ENCODE data around the gene HYAL3. TPM values are rescaled to one million over a fixed set of nuclear protein-coding genes. Genes with fewer than 3 reads are reported as not detected.
A peak's percentile ranks its signal among the peaks of the same experiment; 100 is the strongest.

Gene HYAL3
- total and polyA plus RNA-seq, 8 donors: 0.46 to 2.1 (median 0.77) TPM

DNA sequence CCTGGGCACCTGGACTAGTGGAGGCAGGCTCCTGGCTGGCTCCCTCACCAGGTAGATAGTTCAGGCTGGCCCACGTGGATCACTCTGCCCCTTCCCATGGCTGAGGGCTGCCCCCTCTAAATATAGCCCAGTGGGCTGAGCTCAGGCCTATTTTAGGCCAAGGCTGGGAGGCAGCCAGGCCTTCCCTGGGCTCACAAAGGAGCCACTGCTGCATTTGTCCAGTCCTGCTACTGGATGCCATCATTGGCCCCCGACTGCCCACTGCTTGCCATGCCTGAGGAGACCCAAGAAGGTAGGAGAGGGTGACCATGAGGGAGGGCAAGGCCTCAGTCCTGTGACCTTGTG lies 20.4 kb downstream of the HYAL3 start, which contains the start of gene LSMEM2:
TSS of gene LSMEM2 (plus strand) at position 208 of the 345 bp plus-strand sequence. CDS start at position 235, 27 bp downstream.
- H3K36me3 ChIP-seq: peaks cover 0 to 18% (median 5%) of the 10 kb centered on the region in 3 donors
- no peaks in the 10 kb centered on the region for H3K9me3 ChIP-seq
- no peaks in the 10 kb centered on the region for H3K27me3 ChIP-seq
- ATAC-seq (no peak), FAIRE-seq (no peak), DNase-seq (peak in 1 of 6 donors; percentile 19)
- 37 to 71% methylated on average over 2 of the region's 2 CpGs for WGBS, 2 donors
- TF ChIP-seq, protein P1, sequence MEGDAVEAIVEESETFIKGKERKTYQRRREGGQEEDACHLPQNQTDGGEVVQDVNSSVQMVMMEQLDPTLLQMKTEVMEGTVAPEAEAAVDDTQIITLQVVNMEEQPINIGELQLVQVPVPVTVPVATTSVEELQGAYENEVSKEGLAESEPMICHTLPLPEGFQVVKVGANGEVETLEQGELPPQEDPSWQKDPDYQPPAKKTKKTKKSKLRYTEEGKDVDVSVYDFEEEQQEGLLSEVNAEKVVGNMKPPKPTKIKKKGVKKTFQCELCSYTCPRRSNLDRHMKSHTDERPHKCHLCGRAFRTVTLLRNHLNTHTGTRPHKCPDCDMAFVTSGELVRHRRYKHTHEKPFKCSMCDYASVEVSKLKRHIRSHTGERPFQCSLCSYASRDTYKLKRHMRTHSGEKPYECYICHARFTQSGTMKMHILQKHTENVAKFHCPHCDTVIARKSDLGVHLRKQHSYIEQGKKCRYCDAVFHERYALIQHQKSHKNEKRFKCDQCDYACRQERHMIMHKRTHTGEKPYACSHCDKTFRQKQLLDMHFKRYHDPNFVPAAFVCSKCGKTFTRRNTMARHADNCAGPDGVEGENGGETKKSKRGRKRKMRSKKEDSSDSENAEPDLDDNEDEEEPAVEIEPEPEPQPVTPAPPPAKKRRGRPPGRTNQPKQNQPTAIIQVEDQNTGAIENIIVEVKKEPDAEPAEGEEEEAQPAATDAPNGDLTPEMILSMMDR (IDR thresholded peaks at IDR 0.05): no peak
- H3K27ac ChIP-seq: no peak within 1 kb of the TSS
- H3K4me1 ChIP-seq: no peaks in the 10 kb centered on the region
- H3K4me3 ChIP-seq: no peak within 1 kb of the TSS
- intact Hi-C loops (cut with DNase I): no loop called here

DNA sequence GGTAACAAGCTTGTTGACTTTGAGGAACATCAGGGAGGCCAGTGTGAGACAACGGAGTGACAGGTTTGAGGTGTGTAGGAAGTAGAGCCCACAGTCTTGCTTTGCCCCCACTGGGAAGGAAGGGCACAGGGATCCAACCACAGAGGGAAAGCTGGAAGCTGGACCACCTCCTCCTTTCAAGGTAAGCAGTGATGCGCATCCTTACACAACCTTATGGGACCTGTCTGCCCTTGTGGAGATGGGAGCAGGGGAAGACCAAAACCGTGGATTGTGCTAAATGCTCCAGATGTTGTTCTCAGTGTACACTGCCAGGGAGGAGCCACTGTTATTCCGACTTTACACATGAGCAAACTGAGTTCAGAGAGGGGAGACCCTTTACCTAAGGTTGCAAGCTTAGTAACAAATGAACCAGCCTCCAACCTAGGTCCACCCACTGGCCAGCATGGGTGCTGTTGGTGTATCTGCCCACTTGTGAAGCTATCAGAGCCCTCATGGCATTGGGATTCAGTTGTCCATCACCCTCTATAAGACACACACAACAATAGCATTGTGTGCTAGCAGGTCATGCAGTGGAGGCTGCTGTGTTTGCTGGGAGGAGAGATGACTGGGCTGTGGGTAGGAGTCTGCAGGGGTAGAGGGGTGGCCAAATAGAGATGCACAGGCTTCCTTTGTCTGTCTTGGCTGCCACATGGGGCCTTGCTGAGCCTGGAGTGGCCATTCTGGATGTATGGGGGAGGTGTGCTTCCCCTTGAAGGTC lies 20.9 kb downstream of the HYAL3 start:
- H3K4me1 ChIP-seq: peaks cover 0 to 4% (median 0%) of the 10 kb centered on the region in 3 donors
- 76 to 77% methylated on average over 4 of the region's 4 CpGs for WGBS, 2 donors
- TF ChIP-seq, protein P1 (IDR thresholded peaks at IDR 0.05): no peak
- DNase-seq (peak in 1 of 6 donors; percentile 7), ATAC-seq (no peak), FAIRE-seq (no peak)
- no peak overlapping the region for H3K27ac ChIP-seq
- H3K36me3 ChIP-seq: peaks cover 0 to 18% (median 5%) of the 10 kb centered on the region in 3 donors
- intact Hi-C loops (cut with DNase I): no loop called here
- no peaks in the 10 kb centered on the region for H3K9me3 ChIP-seq
- no peaks in the 10 kb centered on the region for H3K27me3 ChIP-seq
- no peak overlapping the region for H3K4me3 ChIP-seq

DNA sequence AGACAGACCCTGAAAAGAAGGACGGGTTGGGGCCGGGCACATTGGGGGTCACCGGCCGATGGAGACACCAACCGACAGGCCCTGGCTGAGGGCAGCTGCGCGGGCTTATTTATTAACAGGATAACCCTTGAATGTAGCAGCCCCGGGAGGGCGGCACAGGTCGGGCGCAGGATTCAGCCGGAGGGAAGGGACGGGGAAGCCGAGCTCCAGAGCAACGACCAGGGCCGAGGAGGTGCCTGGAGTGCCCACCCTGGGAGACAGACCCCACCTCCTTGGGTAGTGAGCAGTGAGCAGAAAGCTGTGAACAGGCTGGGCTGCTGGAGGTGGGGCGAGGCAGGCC lies 22.5 kb downstream of the HYAL3 start:
- peak in 2 of 6 donors; percentile 16 to 72 for DNase-seq
- ATAC-seq: no peak
- no peaks in the 10 kb centered on the region for H3K9me3 ChIP-seq
- no peaks in the 10 kb centered on the region for H3K27me3 ChIP-seq
- intact Hi-C loops (cut with DNase I): no loop called here
- no peak overlapping the region for H3K27ac ChIP-seq
- TF ChIP-seq, protein P1 (IDR thresholded peaks at IDR 0.05): no peak
- peaks cover 0 to 9% (median 7%) of the 10 kb centered on the region in 3 donors for H3K4me1 ChIP-seq
- WGBS, 2 donors: 88 to 90% methylated on average over 17 of the region's 17 CpGs
- no peak for FAIRE-seq
- H3K36me3 ChIP-seq: peaks cover 0 to 18% (median 5%) of the 10 kb centered on the region in 3 donors
- H3K4me3 ChIP-seq: no peak overlapping the region

DNA sequence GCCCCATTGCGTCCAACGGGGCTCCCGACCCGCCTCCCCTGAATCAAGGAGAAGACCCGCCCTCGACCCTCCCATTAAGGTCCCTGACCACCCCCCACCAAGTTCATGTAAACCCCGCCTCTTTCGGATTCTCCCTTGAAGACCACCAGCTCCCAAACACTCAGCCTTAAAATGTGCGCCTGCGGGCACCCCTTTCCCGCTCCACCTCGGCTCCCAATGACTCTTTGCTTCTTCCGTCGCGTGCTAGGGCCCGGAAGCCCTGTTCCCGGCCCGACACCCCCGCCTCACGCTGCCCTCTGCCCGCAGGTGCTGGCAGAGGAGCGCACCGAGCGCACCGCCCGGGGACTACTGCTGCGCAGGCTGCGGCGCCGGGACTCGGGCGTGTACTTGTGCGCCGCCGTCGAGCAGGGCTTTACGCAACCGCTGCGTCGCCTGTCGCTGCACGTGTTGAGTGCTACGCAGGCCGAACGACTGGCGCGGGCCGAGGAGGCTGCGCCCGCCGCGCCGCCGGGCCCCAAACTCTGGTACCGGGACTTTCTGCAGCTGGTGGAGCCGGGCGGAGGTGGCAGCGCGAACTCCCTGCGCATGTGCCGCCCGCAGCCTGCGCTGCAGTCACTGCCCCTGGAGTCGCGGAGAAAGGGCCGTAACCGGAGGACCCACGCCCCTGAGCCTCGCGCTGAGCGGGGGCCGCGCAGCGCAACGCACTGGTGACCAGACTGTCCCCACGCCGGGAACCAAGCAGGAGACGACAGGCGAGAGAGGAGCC lies 23.0 kb downstream of the HYAL3 start:
- peaks cover 4 to 11% (median 10%) of the 10 kb centered on the region in 3 donors for H3K4me1 ChIP-seq
- intact Hi-C loops (cut with DNase I): no loop called here
- FAIRE-seq: no peak
- DNase-seq: peak in 1 of 6 donors; percentile 39
- H3K27ac ChIP-seq: no peak overlapping the region
- no peak overlapping the region for H3K4me3 ChIP-seq
- TF ChIP-seq, protein P1 (IDR thresholded peaks at IDR 0.05): no peak
- H3K36me3 ChIP-seq: peaks cover 0 to 18% (median 5%) of the 10 kb centered on the region in 3 donors
- H3K9me3 ChIP-seq: no peaks in the 10 kb centered on the region
- ATAC-seq: no peak
- no peaks in the 10 kb centered on the region for H3K27me3 ChIP-seq
- WGBS, 2 donors: 82 to 85% methylated on average over 79 of the region's 79 CpGs

Data from pancreas (tissue), 10 donors.